Calu3 (cell line): ENCODE measurements around the gene PVRIG. TPM values are rescaled to one million over a fixed set of nuclear protein-coding genes. Genes with fewer than 3 reads are reported as not detected.
"Not testable (repeated sequence)": the region's sequence is repeated elsewhere in the genome, so short reads cannot be mapped to it uniquely, and the experiment has no call there.

Experiments used
- BruUV-seq: library from RNA; stranded (reverse); fragments of 400-500 nt; replicated peaks from 2 replicates; lab custom pipeline; 2021; lab: Mats Ljungman, UMichigan
- CTCF ChIA-PET: fragments of 300-600 bp; sonication (Branson Sonifier 250); formaldehyde crosslinking; loops from one replicate; lab custom pipeline; 2022; ENCODE audit warnings: antibody characterized with exemption; lab: Charles Lee
- DNase-seq: peaks from one replicate; pipeline ENCODE4 v3.0.0; 2022
- H3K27ac Mint-ChIP-seq: one replicate; pipeline ENCODE4 v1.8.0; 2022; ENCODE audit warnings: mixed read lengths; ENCODE audit not compliant: unreplicated experiment
- H3K27me3 Mint-ChIP-seq: one replicate; pipeline ENCODE4 v1.8.0; 2022; ENCODE audit warnings: mixed read lengths; ENCODE audit not compliant: unreplicated experiment
- H3K36me3 Mint-ChIP-seq: one replicate; pipeline ENCODE4 v1.8.0; 2022; ENCODE audit warnings: mild to moderate bottlenecking, moderate library complexity, mixed read lengths; ENCODE audit not compliant: insufficient read depth, unreplicated experiment
- H3K4me1 Mint-ChIP-seq: one replicate; pipeline ENCODE4 v1.8.0; 2022; ENCODE audit warnings: mild to moderate bottlenecking, low read depth, mixed read lengths; ENCODE audit not compliant: unreplicated experiment
- H3K4me3 Mint-ChIP-seq: one replicate; pipeline ENCODE4 v1.8.0; 2022; ENCODE audit warnings: mild to moderate bottlenecking, low read depth, moderate library complexity, mixed read lengths; ENCODE audit not compliant: unreplicated experiment
- H3K9me3 Mint-ChIP-seq: one replicate; pipeline ENCODE4 v1.8.0; 2022; ENCODE audit warnings: low read depth, mixed read lengths; ENCODE audit not compliant: unreplicated experiment
- intact Hi-C: fragments of 100-400 bp; cut with micrococcal nuclease; formaldehyde crosslinking; loops from one replicate; pipeline ENCODE4 v1.10.0; 2022; ENCODE audit not compliant: unreplicated experiment
- total RNA-seq: library from RNA; stranded (reverse); gene quantifications from 2 replicates; pipeline ENCODE4 v1.2.3, GENCODE V29; 2022
- TF ChIP-seq, protein P1 (sequence below): fragments of 200-600 bp; IDR thresholded peaks from one replicate; pipeline ENCODE4 v1.8.0; 2022; ENCODE audit warnings: antibody characterized with exemption; ENCODE audit not compliant: unreplicated experiment

The PVRIG gene
- total RNA-seq, 1 experiment from 2014 or later: not detected

DNA sequence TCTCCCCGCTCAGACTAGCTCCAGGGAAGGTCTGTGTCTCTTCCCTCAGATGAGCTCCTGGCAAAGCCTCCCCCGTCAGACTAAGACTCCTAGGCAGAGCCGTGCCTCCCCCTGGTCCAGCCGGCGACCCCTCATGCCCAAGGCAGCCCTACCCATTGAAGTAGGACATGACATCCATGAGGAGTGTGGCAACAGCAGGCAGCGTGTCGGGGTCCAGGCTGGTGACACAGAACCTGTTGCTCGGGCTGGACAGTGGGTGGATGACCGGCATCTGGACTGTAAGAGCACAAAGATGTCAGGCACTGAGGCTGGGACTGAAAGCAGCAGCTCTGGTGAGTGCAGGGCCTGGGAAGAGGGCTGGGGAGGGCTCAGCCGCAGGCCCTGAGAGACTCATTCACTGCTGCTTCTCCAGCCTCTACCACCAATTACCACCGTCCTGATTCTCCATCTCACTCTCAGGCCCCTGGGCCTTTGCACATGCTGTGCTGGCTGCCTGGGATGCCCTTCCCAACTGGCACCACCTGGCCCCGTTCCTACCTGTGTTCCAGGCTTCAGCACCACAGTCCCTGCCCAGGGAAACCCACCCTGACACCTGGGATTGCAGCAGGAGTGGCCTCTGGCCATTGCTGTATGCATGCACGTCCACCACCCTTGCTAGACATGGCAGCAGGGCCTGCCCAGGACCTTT lies 2.8 kb downstream of the PVRIG start:
- intact Hi-C loops: no loop called here
- no peak overlapping the region for H3K27ac Mint-ChIP-seq
- H3K4me1 Mint-ChIP-seq: peaks cover under 1% of the 10 kb centered on the region
- H3K9me3 Mint-ChIP-seq: no peaks in the 10 kb centered on the region
- TF ChIP-seq, protein P1, sequence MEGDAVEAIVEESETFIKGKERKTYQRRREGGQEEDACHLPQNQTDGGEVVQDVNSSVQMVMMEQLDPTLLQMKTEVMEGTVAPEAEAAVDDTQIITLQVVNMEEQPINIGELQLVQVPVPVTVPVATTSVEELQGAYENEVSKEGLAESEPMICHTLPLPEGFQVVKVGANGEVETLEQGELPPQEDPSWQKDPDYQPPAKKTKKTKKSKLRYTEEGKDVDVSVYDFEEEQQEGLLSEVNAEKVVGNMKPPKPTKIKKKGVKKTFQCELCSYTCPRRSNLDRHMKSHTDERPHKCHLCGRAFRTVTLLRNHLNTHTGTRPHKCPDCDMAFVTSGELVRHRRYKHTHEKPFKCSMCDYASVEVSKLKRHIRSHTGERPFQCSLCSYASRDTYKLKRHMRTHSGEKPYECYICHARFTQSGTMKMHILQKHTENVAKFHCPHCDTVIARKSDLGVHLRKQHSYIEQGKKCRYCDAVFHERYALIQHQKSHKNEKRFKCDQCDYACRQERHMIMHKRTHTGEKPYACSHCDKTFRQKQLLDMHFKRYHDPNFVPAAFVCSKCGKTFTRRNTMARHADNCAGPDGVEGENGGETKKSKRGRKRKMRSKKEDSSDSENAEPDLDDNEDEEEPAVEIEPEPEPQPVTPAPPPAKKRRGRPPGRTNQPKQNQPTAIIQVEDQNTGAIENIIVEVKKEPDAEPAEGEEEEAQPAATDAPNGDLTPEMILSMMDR: no peak
- H3K36me3 Mint-ChIP-seq: peaks cover 9% of the 10 kb centered on the region
- H3K27me3 Mint-ChIP-seq: no peaks in the 10 kb centered on the region
- H3K4me3 Mint-ChIP-seq: no peak overlapping the region
- DNase-seq: no peak
- no TSS peak for BruUV-seq
- CTCF ChIA-PET: interaction anchor here (0.6 kb wide), 1 partner anchor 44 kb away, joined by 6 read pairs; no protein-coding TSS in a partner anchor

DNA sequence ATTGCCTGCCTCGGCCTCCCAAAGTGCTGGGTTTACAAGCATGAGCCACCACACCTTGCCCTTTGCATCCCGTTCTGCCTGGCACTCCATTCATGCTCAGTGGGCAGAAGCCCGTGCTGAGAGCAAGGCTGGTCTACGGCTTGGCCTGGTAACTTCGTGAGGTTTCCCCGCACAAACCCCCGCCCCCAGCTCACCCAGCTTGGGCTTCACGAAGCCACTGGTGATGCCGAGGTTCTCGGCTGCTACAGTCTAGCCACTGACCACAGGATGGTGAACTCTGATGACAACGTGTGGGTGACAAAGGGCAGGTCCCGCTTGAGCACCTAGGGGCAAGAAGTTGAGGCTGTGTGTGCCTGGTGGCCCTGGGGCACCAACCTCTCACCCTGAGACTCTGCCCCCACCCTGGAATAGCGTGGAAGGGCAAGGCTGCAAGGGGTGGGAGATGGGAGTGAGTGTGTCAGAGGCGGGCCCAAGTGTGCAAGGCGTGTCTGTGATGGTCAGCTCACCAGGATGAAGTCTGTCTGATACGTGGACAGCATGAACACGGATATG lies 3.7 kb downstream of the PVRIG start:
- intact Hi-C loops, H3K9me3 Mint-ChIP-seq, DNase-seq, H3K4me1 Mint-ChIP-seq, H3K27ac Mint-ChIP-seq, H3K36me3 Mint-ChIP-seq, H3K4me3 Mint-ChIP-seq, H3K27me3 Mint-ChIP-seq, CTCF ChIA-PET, BruUV-seq: not testable (repeated sequence)

DNA sequence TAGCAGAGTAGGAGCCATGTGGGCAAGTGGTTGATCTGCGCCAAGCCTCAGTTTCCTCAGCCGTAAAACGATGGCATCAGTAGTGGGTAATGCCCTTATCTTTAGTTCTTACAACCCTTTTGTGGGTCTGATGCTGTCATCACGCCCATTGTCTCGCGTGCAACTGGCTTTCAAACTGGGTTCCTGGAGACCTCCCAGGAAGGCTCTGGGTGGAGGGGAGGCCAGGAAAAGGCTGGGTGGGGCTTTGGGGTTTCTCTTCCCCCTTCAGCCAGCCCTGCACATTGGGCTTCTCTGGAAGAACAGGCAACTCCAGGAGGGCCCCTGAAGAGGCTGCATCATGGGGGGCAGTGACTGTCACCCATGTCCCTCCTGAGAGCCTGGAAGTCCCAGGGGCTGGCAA lies 5.1 kb downstream of the PVRIG start:
- H3K4me1 Mint-ChIP-seq, H3K9me3 Mint-ChIP-seq, CTCF ChIA-PET, DNase-seq, H3K27ac Mint-ChIP-seq, H3K4me3 Mint-ChIP-seq, H3K27me3 Mint-ChIP-seq, intact Hi-C loops, H3K36me3 Mint-ChIP-seq, BruUV-seq: not testable (repeated sequence)

DNA sequence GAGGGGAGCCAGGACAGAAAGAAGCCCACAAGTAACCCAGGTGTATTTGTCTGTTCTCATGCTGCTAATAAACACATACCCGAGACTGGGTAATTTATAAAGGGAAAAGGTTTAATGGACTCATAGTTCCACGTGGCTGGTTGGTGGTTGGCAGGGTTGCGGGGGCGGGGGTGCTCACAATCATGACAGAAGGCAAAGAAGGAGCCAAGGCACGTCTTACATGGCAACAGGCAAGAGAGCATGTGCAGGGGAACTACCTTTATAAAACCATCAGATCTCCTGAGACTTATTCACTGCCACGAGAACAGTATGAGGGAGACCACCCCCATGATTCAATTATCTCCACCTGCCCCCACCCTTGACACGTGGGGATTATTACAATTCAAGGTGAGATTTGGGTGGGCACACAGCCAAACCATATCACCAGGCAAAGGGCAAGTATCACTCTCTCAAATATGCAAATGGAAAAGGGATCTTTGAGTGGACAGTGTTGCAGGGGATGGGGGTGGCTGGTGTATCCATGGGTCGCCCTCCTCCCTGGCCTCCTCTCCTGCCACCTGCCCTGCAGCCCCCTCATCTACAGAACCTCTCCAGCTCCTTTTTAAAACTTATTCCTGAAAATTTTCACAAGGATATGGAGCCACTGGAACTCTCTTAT lies 15.0 kb downstream of the PVRIG start:
- H3K27ac Mint-ChIP-seq, H3K36me3 Mint-ChIP-seq, DNase-seq, H3K27me3 Mint-ChIP-seq, H3K4me1 Mint-ChIP-seq, intact Hi-C loops, H3K9me3 Mint-ChIP-seq, BruUV-seq, H3K4me3 Mint-ChIP-seq, CTCF ChIA-PET: not testable (repeated sequence)

DNA sequence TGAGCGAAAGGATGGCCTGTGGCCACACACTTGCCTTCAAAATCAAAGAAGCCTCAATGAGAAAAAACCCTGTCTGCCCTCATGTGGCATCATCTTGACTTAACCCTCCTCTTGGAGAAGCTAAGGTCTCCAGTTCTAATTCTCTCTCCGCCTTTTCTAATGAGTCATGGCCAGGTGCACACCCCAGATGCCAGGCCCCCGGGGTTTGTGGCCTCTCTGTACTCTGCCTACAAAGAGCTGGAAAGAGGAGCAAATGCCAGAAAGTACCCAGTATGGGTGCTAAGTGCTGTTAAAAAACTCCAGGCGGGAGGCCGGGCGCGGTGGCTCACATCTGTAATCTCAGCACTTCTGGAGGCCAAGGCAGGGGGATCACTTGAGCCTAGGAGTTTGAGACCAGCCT lies 20.2 kb downstream of the PVRIG start:
- H3K4me1 Mint-ChIP-seq, DNase-seq, H3K36me3 Mint-ChIP-seq, BruUV-seq, H3K9me3 Mint-ChIP-seq, intact Hi-C loops, H3K27me3 Mint-ChIP-seq, H3K27ac Mint-ChIP-seq, CTCF ChIA-PET, H3K4me3 Mint-ChIP-seq: not testable (repeated sequence)

DNA sequence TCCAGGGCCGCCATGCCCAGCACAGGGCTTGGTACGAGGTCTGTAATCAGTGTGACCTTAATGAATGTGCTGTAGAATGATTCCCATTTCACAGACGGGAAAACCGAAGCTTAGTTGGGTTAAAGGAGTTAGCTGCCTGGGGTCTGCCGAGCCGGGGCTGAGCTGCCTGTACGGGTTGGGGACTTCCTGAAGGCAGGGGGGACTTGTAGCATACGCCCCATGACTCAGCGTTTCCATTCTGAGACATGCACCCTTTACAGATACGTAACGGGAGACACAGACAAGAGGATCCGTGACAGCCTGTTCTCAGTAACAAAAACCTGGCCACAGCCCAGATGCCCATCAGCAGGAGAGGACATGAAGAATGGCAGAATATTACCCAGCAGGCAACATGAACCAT lies 23.6 kb downstream of the PVRIG start:
- H3K4me3 Mint-ChIP-seq, BruUV-seq, H3K27ac Mint-ChIP-seq, H3K36me3 Mint-ChIP-seq, intact Hi-C loops, CTCF ChIA-PET, DNase-seq, H3K27me3 Mint-ChIP-seq, H3K9me3 Mint-ChIP-seq: not testable (repeated sequence)
- peaks cover 22% of the 10 kb centered on the region for H3K4me1 Mint-ChIP-seq

DNA sequence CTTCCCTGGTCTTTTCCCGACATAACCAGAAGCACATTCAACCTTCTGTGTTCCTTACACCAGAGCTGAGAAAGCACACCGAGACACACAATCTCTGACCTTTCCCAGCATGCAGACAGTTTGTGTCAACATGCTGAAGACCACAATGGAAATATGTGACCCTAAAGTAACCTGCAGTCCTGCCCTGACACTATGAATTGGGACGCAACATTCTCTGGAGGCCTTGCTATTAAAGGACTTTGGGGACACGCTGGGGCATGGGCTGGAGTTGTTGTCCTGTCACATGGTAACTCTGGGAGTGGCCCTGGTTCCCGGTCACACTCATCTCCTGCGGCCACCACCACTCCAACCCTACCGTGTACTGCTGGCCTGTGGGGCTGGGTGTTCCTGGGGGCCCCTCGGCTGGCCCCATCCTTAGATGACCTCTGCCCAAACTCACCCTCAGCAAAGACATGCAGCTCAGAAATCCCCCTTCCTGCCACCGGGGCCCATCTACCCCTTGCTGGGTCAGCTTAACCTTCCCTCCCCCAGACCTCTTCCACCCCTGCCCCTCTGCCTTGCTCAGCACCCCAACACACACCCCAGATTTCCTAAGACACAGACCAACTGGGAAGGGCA lies 25.3 kb downstream of the PVRIG start:
- H3K27me3 Mint-ChIP-seq, intact Hi-C loops, BruUV-seq, H3K27ac Mint-ChIP-seq, H3K36me3 Mint-ChIP-seq, H3K4me3 Mint-ChIP-seq, DNase-seq, H3K9me3 Mint-ChIP-seq: not testable (repeated sequence)
- H3K4me1 Mint-ChIP-seq: peaks cover 27% of the 10 kb centered on the region
- CTCF ChIA-PET: interaction anchor here (0.7 kb wide), 1 partner anchor 52 kb away, joined by 4 read pairs; no protein-coding TSS in a partner anchor

DNA sequence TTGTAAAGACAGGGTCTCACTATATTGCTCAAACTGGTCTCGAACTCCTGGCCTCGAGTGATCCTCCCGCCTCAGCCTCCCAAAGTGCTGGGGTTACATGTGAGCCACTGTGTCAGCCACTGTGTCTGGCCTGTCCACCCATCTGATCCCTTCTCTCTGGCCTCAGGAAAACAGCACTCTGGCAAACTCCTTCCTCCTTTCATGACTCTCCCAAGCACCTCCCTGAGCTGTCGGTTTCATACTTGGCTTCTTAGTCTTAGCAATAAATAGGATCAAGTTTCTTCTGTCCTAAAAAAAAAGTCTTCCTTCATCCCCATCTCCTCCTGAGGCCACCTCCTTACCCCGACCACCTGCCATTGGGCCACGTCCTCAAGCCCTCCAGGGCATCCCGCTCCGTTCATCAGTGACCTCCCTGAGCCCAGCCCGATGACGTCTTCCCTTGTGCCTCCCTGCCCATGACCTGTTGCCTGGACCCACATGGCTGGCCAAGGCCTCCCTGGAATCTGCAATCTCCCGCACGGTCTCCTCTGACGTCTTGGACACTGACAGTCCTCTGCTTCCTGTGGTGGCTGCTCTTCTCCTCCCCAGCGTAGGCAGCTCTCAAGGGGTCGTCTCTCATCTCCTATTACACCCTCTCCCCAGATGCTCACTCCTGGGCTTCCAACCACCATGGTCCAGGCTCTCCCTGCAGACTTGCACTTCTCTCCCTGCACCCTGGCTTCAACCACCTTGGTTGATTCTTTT lies 26.5 kb downstream of the PVRIG start:
- H3K9me3 Mint-ChIP-seq, H3K36me3 Mint-ChIP-seq, CTCF ChIA-PET, H3K4me3 Mint-ChIP-seq, H3K27me3 Mint-ChIP-seq, intact Hi-C loops, DNase-seq, BruUV-seq: not testable (repeated sequence)
- Mint-ChIP-seq H3K27ac (peak overlapping the region; percentile 42), H3K4me1 (peaks cover 27% of the 10 kb centered on the region)
